ENCODE measurements around the gene CA4. TPM values are rescaled to one million over a fixed set of nuclear protein-coding genes. Genes with fewer than 3 reads are reported as not detected.
A peak's percentile ranks its signal among the peaks of the same experiment; 100 is the strongest.

The CA4 gene
- total RNA-seq, 1 donor from 2014 or later = 328 TPM

- DNase-seq (ENCODE audit: low spot score) = no peak
These were observed 19.3 kb upstream of the CA4 start for GRCh38 chr17:60130466-60130865.

GRCh38 chr17:60134396-60135150 lies 15.2 kb upstream of the CA4 start:
- DNase-seq (ENCODE audit: low spot score) = peak; percentile 9

GRCh38 chr17:60135151-60135950 lies 14.4 kb upstream of the CA4 start:
- DNase-seq (ENCODE audit: low spot score) = peak; percentile 89

- DNase-seq (ENCODE audit: low spot score) = no peak
These were observed 13.7 kb upstream of the CA4 start for GRCh38 chr17:60135951-60136666.

- no peak for DNase-seq (ENCODE audit: low spot score)
These were observed 12.0 kb upstream of the CA4 start for GRCh38 chr17:60137731-60138130.

- DNase-seq (ENCODE audit: low spot score) = no peak
These were observed 10.9 kb upstream of the CA4 start for GRCh38 chr17:60138769-60139437.

- peak; percentile 75 for DNase-seq (ENCODE audit: low spot score)
These were observed 10.1 kb upstream of the CA4 start for GRCh38 chr17:60139438-60140285.

- no peak for DNase-seq (ENCODE audit: low spot score)
These were observed 8.4 kb upstream of the CA4 start for GRCh38 chr17:60141111-60142018.

- peak; percentile 90 for DNase-seq (ENCODE audit: low spot score)
These were observed 6.8 kb upstream of the CA4 start for GRCh38 chr17:60142872-60143499.

GRCh38 chr17:60145006-60145935 lies 4.5 kb upstream of the CA4 start:
- DNase-seq (ENCODE audit: low spot score) = no peak

GRCh38 chr17:60146206-60146605 lies 3.6 kb upstream of the CA4 start:
- DNase-seq (ENCODE audit: low spot score) = no peak

GRCh38 chr17:60147553-60148223 lies 2.1 kb upstream of the CA4 start:
- no peak for DNase-seq (ENCODE audit: low spot score)

GRCh38 chr17:60148373-60148772 lies 1.4 kb upstream of the CA4 start:
- DNase-seq (ENCODE audit: low spot score) = no peak

GRCh38 chr17:60151355-60151754 lies 1.6 kb downstream of the CA4 start:
- no peak for DNase-seq (ENCODE audit: low spot score)

GRCh38 chr17:60153606-60154390 lies 4.0 kb downstream of the CA4 start:
- no peak for DNase-seq (ENCODE audit: low spot score)

GRCh38 chr17:60154616-60155426 lies 5.0 kb downstream of the CA4 start:
- DNase-seq (ENCODE audit: low spot score) = peak; percentile 81
